ENCODE data around the gene USP13. TPM values are rescaled to one million over a fixed set of nuclear protein-coding genes. Genes with fewer than 3 reads are reported as not detected.

The USP13 gene
- total and polyA plus RNA-seq, 3 donors from 2014 or later, result 17.6 to 50.3 (median 42.0) TPM

GRCh38 chr3:179701176-179701827 lies 48.5 kb downstream of the USP13 start:
- H3K27me3 ChIP-seq, result no peaks in the 10 kb centered on the region
- 67 to 76% methylated on average over 12 of the region's 12 CpGs for whole genome bisulfite sequencing, 2 donors
- no peak for DNase-seq
- H3K9me3 ChIP-seq, result no peaks in the 10 kb centered on the region
- H3K4me1 ChIP-seq, result peaks cover 6% of the 10 kb centered on the region
- H3K36me3 ChIP-seq (ENCODE audit: low read depth, missing control alignments), result no peaks in the 10 kb centered on the region
- intact Hi-C loops (cut with DNase I; ENCODE audit: low total_unique reads), result no loop called here
- no peak overlapping the region for H3K4me3 ChIP-seq
- TF ChIP-seq CTCF (IDR thresholded peaks at IDR 0.05), result no peak
- TF ChIP-seq POLR2A (IDR thresholded peaks at IDR 0.05), result no peak
- peak overlapping the region; percentile 3 to 48 for H3K27ac ChIP-seq

DNA sequence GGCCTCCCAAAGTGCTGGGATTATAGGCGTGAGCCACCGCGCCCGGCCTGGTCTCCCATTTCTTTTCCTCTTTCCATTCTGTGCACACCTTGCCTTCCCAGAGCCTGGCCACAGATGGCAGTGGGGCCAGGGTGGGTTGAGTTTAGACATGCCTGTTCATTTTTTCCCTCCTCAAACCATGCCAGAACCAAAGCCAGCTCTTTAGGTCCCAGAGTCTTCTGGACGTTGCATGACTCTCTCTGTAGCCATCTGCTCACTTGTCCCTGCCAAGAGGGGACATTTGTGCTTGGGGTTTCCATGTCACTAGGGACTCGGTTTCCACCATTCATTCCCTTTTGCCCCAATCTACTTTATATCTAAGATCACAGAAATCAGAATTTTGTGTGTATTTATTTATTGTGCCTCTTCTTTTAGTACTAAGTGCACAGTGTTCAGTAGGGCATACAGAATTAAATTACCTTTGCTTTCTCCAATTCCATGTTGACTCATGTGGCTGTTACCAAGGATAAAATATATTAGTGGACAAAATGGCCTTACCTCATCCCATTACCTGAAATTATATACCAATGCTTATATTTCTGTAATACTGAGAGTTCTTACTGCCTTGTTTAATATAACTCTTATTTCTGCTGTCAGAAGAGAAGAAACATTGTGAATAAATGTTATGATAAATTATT lies 49.6 kb downstream of the USP13 start:
- H3K36me3 ChIP-seq (ENCODE audit: low read depth, missing control alignments), result no peaks in the 10 kb centered on the region
- H3K4me3 ChIP-seq, result no peak overlapping the region
- H3K9me3 ChIP-seq, result no peaks in the 10 kb centered on the region
- no peak for DNase-seq
- TF ChIP-seq CTCF (IDR thresholded peaks at IDR 0.05), result no peak
- TF ChIP-seq POLR2A (IDR thresholded peaks at IDR 0.05), result no peak
- no peaks in the 10 kb centered on the region for H3K27me3 ChIP-seq
- H3K4me1 ChIP-seq, result peaks cover 6% of the 10 kb centered on the region
- peak overlapping the region; percentile 3 to 28 for H3K27ac ChIP-seq
- intact Hi-C loops (cut with DNase I; ENCODE audit: low total_unique reads), result no loop called here
- WGBS, 2 donors, result 66% methylated on average over 6 of the region's 6 CpGs

DNA sequence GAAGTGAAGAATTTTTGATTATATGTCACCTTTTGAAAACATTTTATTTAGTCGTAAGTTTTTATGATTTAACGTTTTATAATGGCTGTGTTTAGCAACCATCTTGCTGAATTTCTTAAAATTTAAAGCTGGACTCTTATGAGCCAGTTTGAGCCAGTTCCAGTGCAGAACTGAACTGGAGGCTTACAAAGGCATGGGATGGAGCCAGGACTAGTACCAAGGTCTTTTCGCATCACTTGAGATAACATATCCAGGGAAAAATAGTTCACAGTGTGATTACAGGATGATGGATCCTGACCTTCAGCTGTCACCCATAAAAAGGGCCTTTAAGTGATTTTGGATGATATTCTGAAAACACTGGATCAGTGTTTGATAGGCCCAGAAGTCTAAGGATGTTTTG lies 51.0 kb downstream of the USP13 start:
- no peak overlapping the region for H3K4me3 ChIP-seq
- intact Hi-C loops (cut with DNase I; ENCODE audit: low total_unique reads), result no loop called here
- WGBS, 2 donors, result 62 to 84% methylated on average over 3 of the region's 3 CpGs

GRCh38 chr3:179706233-179706632 lies 53.4 kb downstream of the USP13 start:
- DNase-seq, result no peak
- TF ChIP-seq POLR2A (IDR thresholded peaks at IDR 0.05) (no peak), CTCF (IDR thresholded peaks at IDR 0.05) (no peak)
- no peaks in the 10 kb centered on the region for H3K36me3 ChIP-seq (ENCODE audit: low read depth, missing control alignments)
- intact Hi-C loops (cut with DNase I; ENCODE audit: low total_unique reads), result no loop called here
- no peaks in the 10 kb centered on the region for H3K27me3 ChIP-seq
- H3K4me3 ChIP-seq, result no peak overlapping the region
- H3K4me1 ChIP-seq, result peaks cover 6% of the 10 kb centered on the region
- 60 to 86% methylated on average over 1 of the region's 1 CpG for WGBS, 2 donors
- no peaks in the 10 kb centered on the region for H3K9me3 ChIP-seq
- H3K27ac ChIP-seq, result no peak overlapping the region

More for the DNA sequence above, 51.0 kb downstream of the USP13 start:
- DNase-seq, result no peak
- Histone ChIP-seq H3K4me1 (peaks cover 6% of the 10 kb centered on the region), H3K27me3 (no peaks in the 10 kb centered on the region), H3K27ac (peak overlapping the region in 1 of 2 donors; percentile 48), H3K36me3 (ENCODE audit: low read depth, missing control alignments) (no peaks in the 10 kb centered on the region), H3K9me3 (no peaks in the 10 kb centered on the region)
- TF ChIP-seq POLR2A (IDR thresholded peaks at IDR 0.05) (no peak), CTCF (IDR thresholded peaks at IDR 0.05) (no peak)

Data from testis (tissue), 3 donors.